ENCODE results near the gene AHRR. TPM values are rescaled to one million over a fixed set of nuclear protein-coding genes. Genes with fewer than 3 reads are reported as not detected.

AHRR gene
- total and polyA plus RNA-seq, 10 of the 15 experiments (the other 5 are each of a cell fraction or from before 2014, with no cell fraction given) = 0.90 to 35.2 (median 19.2) TPM

- TF ChIP-seq, protein P1, sequence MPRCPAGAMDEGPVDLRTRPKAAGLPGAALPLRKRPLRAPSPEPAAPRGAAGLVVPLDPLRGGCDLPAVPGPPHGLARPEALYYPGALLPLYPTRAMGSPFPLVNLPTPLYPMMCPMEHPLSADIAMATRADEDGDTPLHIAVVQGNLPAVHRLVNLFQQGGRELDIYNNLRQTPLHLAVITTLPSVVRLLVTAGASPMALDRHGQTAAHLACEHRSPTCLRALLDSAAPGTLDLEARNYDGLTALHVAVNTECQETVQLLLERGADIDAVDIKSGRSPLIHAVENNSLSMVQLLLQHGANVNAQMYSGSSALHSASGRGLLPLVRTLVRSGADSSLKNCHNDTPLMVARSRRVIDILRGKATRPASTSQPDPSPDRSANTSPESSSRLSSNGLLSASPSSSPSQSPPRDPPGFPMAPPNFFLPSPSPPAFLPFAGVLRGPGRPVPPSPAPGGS (IDR thresholded peaks at IDR 0.05; ENCODE audit: borderline replicate concordance, insufficient read depth, low read depth, low read length, poor library complexity, severe bottlenecking) = no peak
- TF ChIP-seq ZNF622 (IDR thresholded peaks at IDR 0.05) (no peak), IKZF2 (IDR thresholded peaks at IDR 0.05) (no peak), NFIC (IDR thresholded peaks at IDR 0.05; ENCODE audit: low read depth, low read length) (no peak), POLR2AphosphoS2 (IDR thresholded peaks at IDR 0.05; ENCODE audit: low read depth, low read length) (no peak)
These were observed 110.8 kb downstream of the AHRR start (continued) for GRCh38 chr5:432201-432927.

- H3K79me2 ChIP-seq (ENCODE audit: control insufficient read depth, insufficient read depth, low read length) = no peaks in the 10 kb centered on the region
- H2AFZ ChIP-seq (ENCODE audit: control insufficient read depth, low read depth, low read length) = no peak overlapping the region
- no peak for DNase-seq (ENCODE audit: low read depth, low spot score)
- no peaks in the 10 kb centered on the region for H4K20me1 ChIP-seq (ENCODE audit: control insufficient read depth, insufficient read depth)
- 57% methylated on average over 23 of the region's 23 CpGs for WGBS (ENCODE audit: insufficient coverage, insufficient replicate concordance, low lambda C conversion rate, missing lambda C conversion rate)
- no peak overlapping the region for H3K9ac ChIP-seq (ENCODE audit: control insufficient read depth, insufficient read depth, low read length)
- no peaks in the 10 kb centered on the region for H3K9me3 ChIP-seq (replicated peaks; ENCODE audit: control insufficient read depth, insufficient read depth, low read length)
- peak; percentile 41; the same call in 1 of the 2 replicates for TF ChIP-seq POLR2AphosphoS5 (IDR thresholded peaks at IDR 0.05; ENCODE audit: low read length)
- no peak for TF ChIP-seq TCF12 (IDR thresholded peaks at IDR 0.05; ENCODE audit: low read depth, low read length)
- peaks cover 8% of the 10 kb centered on the region for H3K4me1 ChIP-seq (ENCODE audit: control insufficient read depth, insufficient read depth, low read length)
- ChIA-PET RAD21 (ENCODE audit: unreplicated experiment) (interaction anchor here (6.0 kb wide), 1 partner anchor 116 kb away, joined by 82 read pairs; no protein-coding TSS in a partner anchor), SMC1A (ENCODE audit: uncharacterized antibody, unreplicated experiment) (interaction anchor here (1.3 to 3.7 kb wide), 2 partner anchors 13 to 116 kb away, joined by 3 to 33 read pairs; no protein-coding TSS in a partner anchor), POLR2A (interaction anchor here (0.6 kb wide), 1 partner anchor 100 kb away, joined by 3 read pairs; no protein-coding TSS in a partner anchor), CTCF (interaction anchor here (6.4 kb wide), 1 partner anchor 115 kb away, joined by 126 read pairs; the partner anchor contains the start of gene AHRR)
- H3K27me3 ChIP-seq (replicated peaks in 1 of 2; ENCODE audit: control insufficient read depth in 2 of 2, insufficient read depth in 2 of 2, low read length in 1 of 2) = no peaks in the 10 kb centered on the region
- H3K27ac ChIP-seq (ENCODE audit: control insufficient read depth, insufficient read depth) = no peak overlapping the region
- in situ Hi-C loops (cut with MboI) = no loop called here
- no peak for FAIRE-seq
- no peak for ATAC-seq
- peaks cover 6 to 26% of the 10 kb centered on the region in 2 experiments; a peak in 3 of 4 replicates for H3K36me3 ChIP-seq (ENCODE audit: control insufficient read depth in 2 of 2, insufficient read depth in 2 of 2, low read length in 1 of 2)
- H3K4me2 ChIP-seq (ENCODE audit: control insufficient read depth, insufficient read depth) = no peak overlapping the region
- intact Hi-C loops (cut with micrococcal nuclease; ENCODE audit: unreplicated experiment) = no loop called here
- H3K4me3 ChIP-seq = no peak overlapping the region
- no TSS peak for BruUV-seq (replicated peaks)
These were observed 111.6 kb downstream of the AHRR start for GRCh38 chr5:432928-433791.

Measured in GM12878 (cell line).